GM13976 (cell line): Measurements from ENCODE around the gene FBXW7.

Experiments
- DNase-seq: peaks from one replicate; pipeline ENCODE4 v3.0.0; 2012; ENCODE audit warnings: low spot score
- CTCF ChIP-seq: IDR thresholded peaks from 2 replicates; pipeline ENCODE4 v1.5.1; 2012; ENCODE audit warnings: borderline replicate concordance, mild to moderate bottlenecking; ENCODE audit not compliant: insufficient read depth; ENCODE audit errors: extremely low read depth, missing control alignments, control extremely low read depth
- in situ Hi-C: fragments of 300-500 bp; cut with MboI; formaldehyde crosslinking; loops from one replicate; pipeline ENCODE4 v1.12.0; 2022; ENCODE audit warnings: low sequenced_read_pairs, mixed read lengths, inconsistent platforms; ENCODE audit not compliant: unreplicated experiment

The FBXW7 gene

GRCh38 chr4:152565333-152565732, 29.4 kb upstream of the FBXW7 start:
- no peak for TF ChIP-seq CTCF
- in situ Hi-C loops = no loop called here
- DNase-seq = no peak

GRCh38 chr4:152564336-152564735, 28.4 kb upstream of the FBXW7 start:
- in situ Hi-C loops = no loop called here
- no peak for TF ChIP-seq CTCF
- DNase-seq = no peak

GRCh38 chr4:152563209-152563608, 27.3 kb upstream of the FBXW7 start:
- TF ChIP-seq CTCF = no peak
- in situ Hi-C loops = no loop called here
- no peak for DNase-seq

GRCh38 chr4:152559641-152560040, 23.7 kb upstream of the FBXW7 start:
- DNase-seq = no peak
- TF ChIP-seq CTCF = no peak
- in situ Hi-C loops = no loop called here

GRCh38 chr4:152558396-152558795, 22.5 kb upstream of the FBXW7 start:
- DNase-seq = no peak
- TF ChIP-seq CTCF = no peak
- in situ Hi-C loops = no loop called here

- no peak for TF ChIP-seq CTCF
- in situ Hi-C loops = no loop called here
- no peak for DNase-seq
Measured at GRCh38 chr4:152556834-152557233, 20.9 kb upstream of the FBXW7 start.

GRCh38 chr4:152556283-152556682, 20.4 kb upstream of the FBXW7 start:
- in situ Hi-C loops = no loop called here
- DNase-seq = no peak
- TF ChIP-seq CTCF = no peak
